Measurements from ENCODE around the gene PDGFC.

The PDGFC gene

GRCh38 chr4:156778093-156778492 lies 193.5 kb downstream of the PDGFC start:
- DNase-seq = no peak

GRCh38 chr4:156775813-156776212 lies 195.8 kb downstream of the PDGFC start:
- no peak for DNase-seq

- no peak for DNase-seq
Measured at GRCh38 chr4:156774422-156774821, 197.2 kb downstream of the PDGFC start.

GRCh38 chr4:156773648-156774357 lies 197.8 kb downstream of the PDGFC start:
- DNase-seq = no peak

DNA sequence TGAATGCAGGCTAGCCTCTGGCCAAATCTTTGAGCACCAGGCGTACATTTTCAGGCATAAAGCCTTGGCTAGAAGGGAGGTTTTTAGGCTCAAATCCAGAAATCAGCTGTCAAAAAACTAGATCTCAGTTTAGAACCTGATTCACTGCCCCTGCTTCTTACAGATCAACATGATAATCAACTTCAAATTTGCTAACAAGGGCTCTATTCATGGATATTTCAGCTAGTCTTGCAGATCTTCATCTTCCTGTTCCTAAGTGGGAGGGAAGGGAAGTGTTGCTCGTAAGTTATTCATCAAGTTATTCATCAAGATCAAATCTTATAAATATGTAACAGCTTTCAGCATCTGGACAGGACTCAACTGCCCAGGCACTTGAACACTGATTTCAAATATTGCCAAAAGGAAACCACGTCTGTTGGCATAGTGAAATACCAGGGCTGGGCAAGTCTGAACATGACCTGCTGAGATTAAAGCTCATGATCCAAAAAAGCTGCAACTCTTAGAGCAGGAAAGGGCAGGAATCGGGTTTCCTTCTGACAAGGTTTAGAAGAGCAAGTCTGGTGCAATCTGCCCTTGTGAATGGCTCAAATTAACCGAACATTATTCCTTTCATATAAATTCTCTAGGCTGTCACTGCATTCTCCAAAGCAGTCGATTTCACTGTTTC lies 200.3 kb downstream of the PDGFC start:
- no peak for DNase-seq

DNA sequence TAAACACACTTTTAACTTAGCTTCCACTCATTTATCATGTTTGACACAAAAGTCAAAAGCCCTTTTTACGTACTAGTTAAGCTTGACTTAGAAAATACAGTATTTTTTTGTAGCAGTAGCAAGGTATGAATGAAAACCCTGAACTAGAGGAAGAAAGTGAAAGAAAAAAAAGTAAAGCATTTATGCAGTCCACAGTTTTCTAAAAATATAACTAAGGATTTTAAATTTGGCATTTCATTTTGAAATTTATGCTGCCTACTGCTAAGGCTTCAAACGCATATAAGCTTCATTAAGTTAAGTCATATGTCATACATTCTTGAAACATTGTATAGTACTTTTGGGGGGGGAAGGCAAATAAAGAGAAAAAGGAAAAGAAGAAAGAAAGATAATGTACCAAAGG lies 201.5 kb downstream of the PDGFC start:
- DNase-seq = no peak

DNA sequence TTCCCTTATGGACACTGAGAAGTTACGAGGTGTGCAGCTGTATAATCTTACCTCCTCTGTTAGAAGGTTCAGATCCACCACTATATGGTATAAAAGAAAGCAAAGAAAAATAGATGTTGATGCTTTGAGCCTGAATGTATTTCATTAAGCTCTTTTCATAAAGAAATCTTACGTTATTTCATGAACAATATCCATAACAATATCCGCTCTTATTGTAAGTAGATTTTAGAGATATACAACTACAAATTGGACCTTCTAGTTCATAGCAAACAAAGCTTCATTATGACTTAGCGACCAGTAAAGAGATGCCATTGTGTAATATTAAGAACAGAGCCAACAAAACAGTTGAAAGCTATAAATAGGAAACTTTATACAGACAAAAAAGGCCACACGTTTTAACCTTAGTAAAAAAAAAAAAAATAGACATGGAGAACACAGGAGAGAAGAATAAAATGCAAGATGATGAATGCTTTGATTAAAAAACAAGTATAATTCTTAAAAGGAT lies 203.6 kb downstream of the PDGFC start:
- DNase-seq = no peak

DNA sequence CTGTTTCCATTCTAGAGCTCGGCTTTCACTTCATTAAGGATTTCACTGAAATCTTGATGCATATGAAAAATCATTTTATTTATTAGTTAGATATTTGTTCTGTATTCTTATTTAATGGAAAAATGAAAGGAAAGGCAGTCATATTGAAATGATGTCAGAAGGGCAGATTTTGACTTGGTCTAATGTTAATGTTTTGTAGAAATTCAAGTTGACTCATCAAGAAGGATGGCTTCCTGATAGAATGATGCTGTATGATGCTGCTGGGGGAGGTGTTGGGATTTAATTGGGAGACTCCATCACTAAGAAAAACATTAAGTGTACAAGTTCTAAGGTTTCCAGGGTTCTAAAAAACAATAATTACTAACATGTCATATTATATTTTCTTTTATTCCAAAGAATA lies 204.8 kb downstream of the PDGFC start:
- no peak for DNase-seq

DNA sequence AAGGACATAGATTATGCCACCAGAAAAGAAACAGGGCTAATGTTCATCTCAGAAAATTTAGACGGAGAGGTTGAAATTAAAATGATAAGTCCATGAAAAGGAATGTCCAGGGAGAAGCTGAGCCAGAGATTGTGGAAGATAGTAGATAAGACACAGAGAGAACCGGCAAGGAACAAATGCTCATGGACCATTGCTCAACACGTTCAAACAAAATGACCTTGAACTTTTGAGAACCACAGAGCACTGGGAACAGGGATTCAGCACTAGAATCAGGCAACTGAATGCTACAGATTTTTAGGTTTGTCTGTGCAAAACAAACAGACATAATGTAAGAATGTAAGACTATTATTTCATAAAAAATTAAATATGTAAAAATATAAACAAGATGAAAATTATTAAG lies 206.3 kb downstream of the PDGFC start:
- no peak for DNase-seq

GRCh38 chr4:156764846-156765245 lies 206.8 kb downstream of the PDGFC start:
- no peak for DNase-seq

GRCh38 chr4:156764145-156764544 lies 207.5 kb downstream of the PDGFC start:
- no peak for DNase-seq

- no peak for DNase-seq
Measured at GRCh38 chr4:156763511-156763910, 208.1 kb downstream of the PDGFC start.

GRCh38 chr4:156762851-156763250 lies 208.7 kb downstream of the PDGFC start:
- DNase-seq = no peak

DNA sequence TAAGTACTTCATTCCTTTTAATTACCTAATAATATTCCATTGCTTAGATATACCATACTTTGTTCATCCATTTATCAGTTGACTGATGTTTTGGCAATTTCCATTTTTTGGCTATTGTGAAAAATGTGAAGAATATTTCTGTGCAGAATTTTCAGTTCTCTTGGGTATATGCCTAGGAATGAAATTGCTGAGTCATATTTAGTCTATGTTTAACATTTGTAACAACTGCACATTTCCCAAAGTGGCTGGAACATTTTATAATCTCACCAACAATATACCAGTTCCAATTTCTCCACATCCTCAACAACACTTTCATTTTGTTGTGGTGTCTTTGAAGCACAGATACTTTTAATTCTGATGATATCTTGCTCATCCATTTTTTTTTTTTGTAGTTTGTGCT lies 215.5 kb downstream of the PDGFC start:
- DNase-seq = no peak

GRCh38 chr4:156754832-156755570 lies 216.6 kb downstream of the PDGFC start:
- DNase-seq = no peak

DNA sequence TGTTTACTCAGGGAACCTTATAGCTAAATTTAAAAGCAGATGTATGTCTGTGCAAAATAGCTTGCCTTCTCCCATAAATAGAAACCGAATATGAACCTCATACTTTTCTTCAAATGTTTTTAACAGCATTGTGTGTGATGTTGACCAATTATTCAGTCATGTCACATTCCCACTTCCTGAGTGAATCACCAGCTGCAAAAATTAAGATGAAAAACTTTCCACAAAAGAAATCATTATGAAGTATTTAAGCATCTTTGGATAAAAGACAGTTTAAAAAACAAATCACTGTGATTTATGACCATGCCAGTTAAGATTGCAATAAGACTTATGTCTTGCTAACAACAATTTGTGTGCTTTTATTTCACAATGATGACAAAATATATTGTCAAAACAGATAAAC lies 220.1 kb downstream of the PDGFC start:
- no peak for DNase-seq

GRCh38 chr4:156749426-156750403 lies 221.9 kb downstream of the PDGFC start:
- DNase-seq = no peak

DNA sequence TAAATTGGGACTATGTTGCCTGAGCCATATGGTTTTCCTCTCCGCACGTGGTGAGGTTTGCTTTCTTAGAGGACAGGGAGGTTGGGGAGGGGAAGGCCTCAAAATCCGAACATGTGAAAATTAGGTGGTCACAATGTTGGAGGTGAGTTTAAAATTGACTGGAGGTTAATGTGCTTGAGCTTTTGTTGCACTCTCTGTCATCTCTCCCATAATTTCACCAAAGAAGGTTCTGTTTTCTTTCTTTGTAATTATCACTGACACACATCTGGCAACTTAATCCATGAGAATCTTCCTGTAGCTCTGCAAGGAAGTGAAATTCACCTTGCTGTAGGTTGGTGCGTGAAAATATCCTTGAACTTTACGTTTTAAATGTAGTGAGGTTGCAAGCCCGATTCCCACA lies 225.5 kb downstream of the PDGFC start:
- DNase-seq = no peak

- no peak for DNase-seq
Measured at GRCh38 chr4:156738766-156739165, 232.8 kb downstream of the PDGFC start.

GRCh38 chr4:156734965-156735895 lies 236.4 kb downstream of the PDGFC start:
- DNase-seq = no peak

GRCh38 chr4:156733582-156733981 lies 238.0 kb downstream of the PDGFC start:
- DNase-seq = no peak
